HepG2 (cell line): ENCODE data around the gene NEK9. TPM values are rescaled to one million over a fixed set of nuclear protein-coding genes. Genes with fewer than 3 reads are reported as not detected.

Experiments used
- ATF1 ChIP-seq: IDR thresholded peaks from 2 replicates; pipeline ENCODE4 v1.6.1; 2016; ENCODE audit warnings: mild to moderate bottlenecking, control low read depth
- DMTF1 ChIP-seq: sonication (generic); formaldehyde crosslinking; IDR thresholded peaks from 2 replicates; pipeline ENCODE4 v1.4.0; 2020; ENCODE audit warnings: mild to moderate bottlenecking, missing genetic modification reagents
- GRHL1 ChIP-seq: sonication (generic); formaldehyde crosslinking; conservative IDR thresholded peaks from 2 replicates; pipeline ENCODE4 v1.8.0; 2022; ENCODE audit warnings: missing genetic modification reagents
- HNRNPL ChIP-seq: fragments of 200-400 bp; formaldehyde crosslinking; IDR thresholded peaks from 2 replicates; pipeline ENCODE4 v1.6.1; 2017; ENCODE audit warnings: mild to moderate bottlenecking, low read depth, low read length
- SIX4 ChIP-seq: sonication (generic); formaldehyde crosslinking; IDR thresholded peaks from 2 replicates; pipeline ENCODE4 v1.4.0; 2020; ENCODE audit warnings: missing genetic modification reagents
- TP53 ChIP-seq: sonication (generic); formaldehyde crosslinking; conservative IDR thresholded peaks from 2 replicates; pipeline ENCODE4 v1.4.0; 2020; ENCODE audit warnings: missing genetic modification reagents
- ZBTB14 ChIP-seq: sonication (generic); formaldehyde crosslinking; IDR thresholded peaks from 2 replicates; pipeline ENCODE4 v1.4.0; 2020; ENCODE audit warnings: missing genetic modification reagents
- ZBTB37 ChIP-seq: sonication (generic); formaldehyde crosslinking; IDR thresholded peaks from 2 replicates; pipeline ENCODE4 v1.4.0; 2020; ENCODE audit warnings: mild to moderate bottlenecking, missing genetic modification reagents
- ZBTB46 ChIP-seq: sonication (generic); formaldehyde crosslinking; IDR thresholded peaks from 2 replicates; pipeline ENCODE4 v1.4.0; 2020; ENCODE audit warnings: mild to moderate bottlenecking, missing genetic modification reagents, borderline replicate concordance
- ZNF18 ChIP-seq: sonication (generic); formaldehyde crosslinking; IDR thresholded peaks from 2 replicates; pipeline ENCODE4 v1.8.0; 2022; ENCODE audit warnings: mild to moderate bottlenecking, missing genetic modification reagents; ENCODE audit not compliant: insufficient replicate concordance
- ZNF280B ChIP-seq: sonication (generic); formaldehyde crosslinking; IDR thresholded peaks from 2 replicates; pipeline ENCODE4 v1.5.0; 2020; ENCODE audit warnings: missing genetic modification reagents, mild to moderate bottlenecking, borderline replicate concordance
- ZNF670 ChIP-seq: sonication (generic); formaldehyde crosslinking; IDR thresholded peaks from 2 replicates; pipeline ENCODE4 v1.8.0; 2022; ENCODE audit warnings: mild to moderate bottlenecking, missing genetic modification reagents, borderline replicate concordance
- polyA plus RNA-seq, 8 experiments: library from polyadenylated mRNA; depleted of rRNA in 3 of 8; stranded (reverse) in 7 of 8; unstranded in 1 of 8; fragments of >200 nt; fragmentation: Illumina TruSeq in 4 of 8; extraction: Trizol in 4 of 8; gene quantifications; 2 replicates each; pipeline versions ENCODE4 v1.2.1 to v1.2.3, GENCODE V29; 2011 to 2016; ENCODE audit warnings: low read depth in 4 of 8, missing spikeins in 1 of 8, mixed read lengths in 1 of 8; ENCODE audit not compliant: insufficient read depth in 1 of 8
- total RNA-seq, 5 experiments: library from RNA; depleted of rRNA; stranded (reverse); fragments of >200 nt; fragmentation: Illumina TruSeq; extraction: Trizol; gene quantifications; 2 replicates each; pipeline ENCODE4 v1.2.3, GENCODE V29; 2016; ENCODE audit warnings: low read depth in 1 of 5

NEK9 gene
- total and polyA plus RNA-seq, 2 of the 13 experiments (the other 11 are each of a cell fraction or from before 2014, with no cell fraction given) = 16.5 to 27.3 TPM

GRCh38 chr14:75126679-75127473, at the start of gene NEK9 (continued):
- TF ChIP-seq SIX4 (CRISPR knock-in tag) (peak; percentile 61; the same call in 1 of the 2 replicates), ZNF18 (no peak), TP53 (CRISPR knock-in tag) (peak; percentile 73; the same call in 1 of the 2 replicates), ZBTB37 (no peak), ZNF670 (CRISPR knock-in tag) (no peak), GRHL1 (CRISPR knock-in tag) (no peak), ZNF280B (CRISPR knock-in tag) (no peak), HNRNPL (0 out of 2 replicates have a peak, but pooled peaks have one; percentile 35), DMTF1 (no peak), ATF1 (peak; percentile 66; the same call in 1 of the 2 replicates), ZBTB46 (CRISPR knock-in tag) (0 out of 2 replicates have a peak, but pooled peaks have one; percentile 63), ZBTB14 (CRISPR knock-in tag) (0 out of 2 replicates have a peak, but pooled peaks have one; percentile 12)
